Activated naive CD8-positive, alpha-beta T cell treated with anti-CD3 and anti-CD28 coated beads, Interleukin-2, amount 50 U/mL, for 24 hours (primary cell): ENCODE measurements around the gene FGF21.
A peak's percentile ranks its signal among the peaks of the same experiment; 100 is the strongest.
"Not testable (repeated sequence)": the region's sequence is repeated elsewhere in the genome, so short reads cannot be mapped to it uniquely, and the experiment has no call there.

Experiments
- ATAC-seq: fragments of 150-1000 bp; cut with Tn5 transposase; one replicate; pipeline ENCODE4 v1.10.0; 2021
- DNase-seq: peaks from one replicate; pipeline ENCODE4 v3.0.0; 2021
- H3K27ac Mint-ChIP-seq: one replicate; pipeline ENCODE4 v1.8.0; 2021; ENCODE audit warnings: mild to moderate bottlenecking, mixed read lengths
- H3K27me3 Mint-ChIP-seq: one replicate; pipeline ENCODE4 v1.8.0; 2021; ENCODE audit warnings: mixed read lengths
- H3K36me3 Mint-ChIP-seq: one replicate; pipeline ENCODE4 v1.8.0; 2021; ENCODE audit warnings: low read depth, mixed read lengths
- H3K4me1 Mint-ChIP-seq: one replicate; pipeline ENCODE4 v1.8.0; 2021; ENCODE audit warnings: mixed read lengths
- H3K4me3 Mint-ChIP-seq: one replicate; pipeline ENCODE4 v1.8.0; 2021; ENCODE audit warnings: mild to moderate bottlenecking, moderate library complexity, mixed read lengths
- H3K9me3 Mint-ChIP-seq: one replicate; pipeline ENCODE4 v1.8.0; 2021; ENCODE audit warnings: mixed read lengths

Gene FGF21

GRCh38 chr19:48784527-48784926 is 29.2 kb downstream of the FGF21 start:
- Mint-ChIP-seq H3K9me3 (no peaks in the 10 kb centered on the region), H3K36me3 (no peaks in the 10 kb centered on the region), H3K4me3 (no peak overlapping the region), H3K4me1 (peaks cover 5% of the 10 kb centered on the region), H3K27me3 (peaks cover 7% of the 10 kb centered on the region), H3K27ac (no peak overlapping the region)
- no peak for ATAC-seq
- no peak for DNase-seq

- not testable (repeated sequence) for H3K4me1 Mint-ChIP-seq, H3K4me3 Mint-ChIP-seq, H3K9me3 Mint-ChIP-seq, H3K36me3 Mint-ChIP-seq, ATAC-seq, H3K27me3 Mint-ChIP-seq, H3K27ac Mint-ChIP-seq, DNase-seq
These were observed 31.1 kb downstream of the FGF21 start for GRCh38 chr19:48786422-48786821.

GRCh38 chr19:48787331-48787730 is 32.0 kb downstream of the FGF21 start:
- not testable (repeated sequence) for H3K36me3 Mint-ChIP-seq, H3K4me1 Mint-ChIP-seq, H3K27ac Mint-ChIP-seq, ATAC-seq, H3K27me3 Mint-ChIP-seq, DNase-seq, H3K9me3 Mint-ChIP-seq, H3K4me3 Mint-ChIP-seq

- Mint-ChIP-seq H3K36me3 (no peaks in the 10 kb centered on the region), H3K9me3 (no peaks in the 10 kb centered on the region), H3K4me3 (no peak overlapping the region), H3K27me3 (no peaks in the 10 kb centered on the region), H3K4me1 (peaks cover 4% of the 10 kb centered on the region), H3K27ac (no peak overlapping the region)
- no peak for DNase-seq
- ATAC-seq = no peak
These were observed 37.9 kb downstream of the FGF21 start for GRCh38 chr19:48793271-48793670.

- Mint-ChIP-seq H3K4me1 (peaks cover 4% of the 10 kb centered on the region), H3K27ac (no peak overlapping the region), H3K4me3 (no peak overlapping the region), H3K36me3 (no peaks in the 10 kb centered on the region), H3K9me3 (no peaks in the 10 kb centered on the region), H3K27me3 (no peaks in the 10 kb centered on the region)
- no peak for ATAC-seq
- no peak for DNase-seq
These were observed 39.0 kb downstream of the FGF21 start for GRCh38 chr19:48794291-48794690.

GRCh38 chr19:48795055-48795684 is 39.8 kb downstream of the FGF21 start:
- Mint-ChIP-seq H3K9me3 (no peaks in the 10 kb centered on the region), H3K27me3 (no peaks in the 10 kb centered on the region), H3K4me1 (peaks cover 4% of the 10 kb centered on the region), H3K4me3 (peak overlapping the region; percentile 82), H3K36me3 (no peaks in the 10 kb centered on the region), H3K27ac (peak overlapping the region; percentile 77)
- ATAC-seq = peak; percentile 98
- DNase-seq = peak; percentile 84

GRCh38 chr19:48795685-48796070 is 40.4 kb downstream of the FGF21 start:
- Mint-ChIP-seq H3K4me3 (peak overlapping the region; percentile 82), H3K4me1 (peaks cover 4% of the 10 kb centered on the region), H3K9me3 (no peaks in the 10 kb centered on the region), H3K27me3 (no peaks in the 10 kb centered on the region), H3K36me3 (no peaks in the 10 kb centered on the region), H3K27ac (peak overlapping the region; percentile 77)
- DNase-seq = no peak
- ATAC-seq = no peak

GRCh38 chr19:48796298-48797083 is 41.2 kb downstream of the FGF21 start:
- H3K27ac Mint-ChIP-seq = no peak overlapping the region
- H3K36me3 Mint-ChIP-seq = no peaks in the 10 kb centered on the region
- DNase-seq = no peak
- H3K27me3 Mint-ChIP-seq = no peaks in the 10 kb centered on the region
- no peaks in the 10 kb centered on the region for H3K9me3 Mint-ChIP-seq
- no peak for ATAC-seq
- peaks cover 4% of the 10 kb centered on the region for H3K4me1 Mint-ChIP-seq
- H3K4me3 Mint-ChIP-seq = no peak overlapping the region

- DNase-seq (no peak), ATAC-seq (no peak)
- peaks cover 4% of the 10 kb centered on the region for H3K4me1 Mint-ChIP-seq
- H3K27ac Mint-ChIP-seq = no peak overlapping the region
- no peaks in the 10 kb centered on the region for H3K27me3 Mint-ChIP-seq
- H3K36me3 Mint-ChIP-seq = no peaks in the 10 kb centered on the region
- H3K4me3 Mint-ChIP-seq = no peak overlapping the region
- H3K9me3 Mint-ChIP-seq = no peaks in the 10 kb centered on the region
These were observed 41.8 kb downstream of the FGF21 start for GRCh38 chr19:48797103-48797502.

- H3K36me3 Mint-ChIP-seq = no peaks in the 10 kb centered on the region
- no peak overlapping the region for H3K4me3 Mint-ChIP-seq
- H3K4me1 Mint-ChIP-seq = peaks cover 4% of the 10 kb centered on the region
- no peaks in the 10 kb centered on the region for H3K9me3 Mint-ChIP-seq
- no peaks in the 10 kb centered on the region for H3K27me3 Mint-ChIP-seq
- DNase-seq (no peak), ATAC-seq (no peak)
- no peak overlapping the region for H3K27ac Mint-ChIP-seq
These were observed 43.6 kb downstream of the FGF21 start for GRCh38 chr19:48798937-48799336.

GRCh38 chr19:48799358-48800300 is 44.3 kb downstream of the FGF21 start:
- Mint-ChIP-seq H3K27me3 (no peaks in the 10 kb centered on the region), H3K4me3 (no peak overlapping the region), H3K9me3 (no peaks in the 10 kb centered on the region), H3K4me1 (peaks cover 4% of the 10 kb centered on the region), H3K36me3 (no peaks in the 10 kb centered on the region), H3K27ac (no peak overlapping the region)
- DNase-seq (no peak), ATAC-seq (no peak)

GRCh38 chr19:48802623-48803022 is 47.3 kb downstream of the FGF21 start:
- Mint-ChIP-seq H3K27ac (no peak overlapping the region), H3K9me3 (no peaks in the 10 kb centered on the region), H3K36me3 (peaks cover 2% of the 10 kb centered on the region), H3K27me3 (no peaks in the 10 kb centered on the region), H3K4me3 (no peak overlapping the region), H3K4me1 (peaks cover 2% of the 10 kb centered on the region)
- no peak for ATAC-seq
- no peak for DNase-seq

GRCh38 chr19:48804496-48804895 is 49.2 kb downstream of the FGF21 start:
- H3K27me3 Mint-ChIP-seq = no peaks in the 10 kb centered on the region
- no peaks in the 10 kb centered on the region for H3K9me3 Mint-ChIP-seq
- ATAC-seq = no peak
- no peak overlapping the region for H3K27ac Mint-ChIP-seq
- H3K4me1 Mint-ChIP-seq = peaks cover 6% of the 10 kb centered on the region
- DNase-seq = no peak
- H3K36me3 Mint-ChIP-seq = peaks cover 2% of the 10 kb centered on the region
- H3K4me3 Mint-ChIP-seq = no peak overlapping the region

- H3K4me3 Mint-ChIP-seq = no peak overlapping the region
These were observed 50.1 kb downstream of the FGF21 start for GRCh38 chr19:48805452-48805851.

GRCh38 chr19:48806518-48806817 is 51.1 kb downstream of the FGF21 start:
- Mint-ChIP-seq H3K27me3 (no peaks in the 10 kb centered on the region), H3K36me3 (peaks cover 2% of the 10 kb centered on the region), H3K27ac (no peak overlapping the region), H3K4me3 (no peak overlapping the region), H3K9me3 (no peaks in the 10 kb centered on the region), H3K4me1 (peaks cover 12% of the 10 kb centered on the region)
- DNase-seq = peak; percentile 31
- no peak for ATAC-seq

More at GRCh38 chr19:48805452-48805851, 50.1 kb downstream of the FGF21 start:
- Mint-ChIP-seq H3K4me1 (peaks cover 12% of the 10 kb centered on the region), H3K36me3 (peaks cover 2% of the 10 kb centered on the region), H3K9me3 (no peaks in the 10 kb centered on the region), H3K27ac (no peak overlapping the region), H3K27me3 (no peaks in the 10 kb centered on the region)
- DNase-seq = no peak
- no peak for ATAC-seq
